ENCODE measurements around the gene RALGDS.

DNA sequence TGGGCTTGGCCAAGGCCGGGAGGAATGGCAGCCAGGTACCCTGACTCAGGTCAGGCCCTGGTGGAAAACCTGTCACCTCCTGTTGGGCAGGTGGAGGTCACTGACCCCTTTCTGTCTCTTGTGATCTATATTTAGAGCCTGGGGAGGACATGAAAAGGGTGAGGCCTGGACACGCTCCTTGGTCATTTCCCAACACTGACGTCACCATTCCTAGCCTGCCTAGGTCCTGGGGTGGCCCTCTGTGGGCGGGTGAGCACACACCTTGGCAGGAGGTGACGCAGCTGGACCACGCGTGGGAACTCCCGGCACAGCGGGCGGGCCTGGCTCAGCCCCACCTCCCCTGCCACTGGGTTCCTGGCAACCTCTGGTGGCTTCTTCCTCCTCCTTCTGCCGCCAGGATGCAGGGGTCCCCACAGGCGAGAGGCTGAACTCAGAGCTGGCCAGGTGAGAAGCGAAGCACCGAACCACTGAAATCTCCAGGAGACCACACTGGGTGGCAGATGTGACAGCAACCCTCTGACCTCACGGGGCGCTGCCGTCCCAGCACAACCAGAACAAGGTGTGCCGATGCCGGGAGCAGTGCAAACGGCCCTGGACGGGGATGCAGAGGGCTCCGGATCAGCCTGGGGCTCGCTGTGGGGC is 6.4 kb upstream of the RALGDS start:
- TF ChIP-seq, protein P1, sequence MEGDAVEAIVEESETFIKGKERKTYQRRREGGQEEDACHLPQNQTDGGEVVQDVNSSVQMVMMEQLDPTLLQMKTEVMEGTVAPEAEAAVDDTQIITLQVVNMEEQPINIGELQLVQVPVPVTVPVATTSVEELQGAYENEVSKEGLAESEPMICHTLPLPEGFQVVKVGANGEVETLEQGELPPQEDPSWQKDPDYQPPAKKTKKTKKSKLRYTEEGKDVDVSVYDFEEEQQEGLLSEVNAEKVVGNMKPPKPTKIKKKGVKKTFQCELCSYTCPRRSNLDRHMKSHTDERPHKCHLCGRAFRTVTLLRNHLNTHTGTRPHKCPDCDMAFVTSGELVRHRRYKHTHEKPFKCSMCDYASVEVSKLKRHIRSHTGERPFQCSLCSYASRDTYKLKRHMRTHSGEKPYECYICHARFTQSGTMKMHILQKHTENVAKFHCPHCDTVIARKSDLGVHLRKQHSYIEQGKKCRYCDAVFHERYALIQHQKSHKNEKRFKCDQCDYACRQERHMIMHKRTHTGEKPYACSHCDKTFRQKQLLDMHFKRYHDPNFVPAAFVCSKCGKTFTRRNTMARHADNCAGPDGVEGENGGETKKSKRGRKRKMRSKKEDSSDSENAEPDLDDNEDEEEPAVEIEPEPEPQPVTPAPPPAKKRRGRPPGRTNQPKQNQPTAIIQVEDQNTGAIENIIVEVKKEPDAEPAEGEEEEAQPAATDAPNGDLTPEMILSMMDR (IDR thresholded peaks at IDR 0.05) = no peak
- peak in 1 of 3 donors; percentile 4 for TF ChIP-seq POLR2A (IDR thresholded peaks at IDR 0.05)
